GM19240 (cell line): ENCODE results near the gene RPL38.

ENCODE experiments used
- DNase-seq: peaks from one replicate; pipeline ENCODE4 v3.0.0; 2011; ENCODE audit warnings: low spot score; ENCODE audit not compliant: insufficient read length

RPL38 gene

DNA sequence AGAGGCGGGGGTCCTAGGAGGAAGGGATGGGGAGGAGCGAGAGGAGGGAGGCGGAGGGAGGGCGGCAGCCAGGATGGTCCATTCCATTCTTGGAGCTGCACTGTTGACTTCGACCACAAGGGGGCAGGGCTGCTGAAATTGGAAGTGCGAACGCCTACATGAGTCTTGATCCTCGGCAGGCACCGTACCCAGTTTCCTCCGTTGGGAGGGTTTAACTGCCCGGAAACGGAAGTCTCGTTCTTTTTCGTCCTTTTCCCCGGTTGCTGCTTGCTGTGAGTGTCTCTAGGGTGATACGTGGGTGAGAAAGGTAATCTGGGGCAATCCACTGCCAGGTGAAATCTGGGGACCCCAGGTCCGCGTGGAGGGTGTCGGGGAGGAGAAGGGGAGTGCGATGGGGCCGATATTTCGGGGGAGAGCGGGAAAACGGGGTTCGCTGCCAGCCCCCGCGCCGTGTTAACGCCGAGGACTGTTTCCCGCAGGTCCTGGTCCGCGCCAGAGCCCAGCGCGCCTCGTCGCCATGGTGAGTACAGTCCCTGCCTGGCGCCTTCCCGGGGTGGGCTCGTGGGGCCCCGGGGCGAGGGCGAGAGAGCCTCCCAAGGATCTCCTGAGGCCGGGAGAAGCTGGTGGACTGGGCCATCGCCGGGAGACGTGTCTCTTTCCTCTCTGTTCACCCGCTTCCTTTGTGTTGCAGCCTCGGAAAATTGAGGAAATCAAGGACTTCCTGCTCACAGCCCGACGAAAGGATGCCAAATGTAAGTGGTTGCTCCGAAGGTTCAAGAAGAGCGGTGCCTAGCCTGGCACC lies at the start of gene RPL38:
Gene RPL38, plus strand, starts transcription at position 240 of the 802 bp plus-strand sequence. Its CDS starts 278 bp downstream, at position 518.
- peak; percentile 90 for DNase-seq

DNA sequence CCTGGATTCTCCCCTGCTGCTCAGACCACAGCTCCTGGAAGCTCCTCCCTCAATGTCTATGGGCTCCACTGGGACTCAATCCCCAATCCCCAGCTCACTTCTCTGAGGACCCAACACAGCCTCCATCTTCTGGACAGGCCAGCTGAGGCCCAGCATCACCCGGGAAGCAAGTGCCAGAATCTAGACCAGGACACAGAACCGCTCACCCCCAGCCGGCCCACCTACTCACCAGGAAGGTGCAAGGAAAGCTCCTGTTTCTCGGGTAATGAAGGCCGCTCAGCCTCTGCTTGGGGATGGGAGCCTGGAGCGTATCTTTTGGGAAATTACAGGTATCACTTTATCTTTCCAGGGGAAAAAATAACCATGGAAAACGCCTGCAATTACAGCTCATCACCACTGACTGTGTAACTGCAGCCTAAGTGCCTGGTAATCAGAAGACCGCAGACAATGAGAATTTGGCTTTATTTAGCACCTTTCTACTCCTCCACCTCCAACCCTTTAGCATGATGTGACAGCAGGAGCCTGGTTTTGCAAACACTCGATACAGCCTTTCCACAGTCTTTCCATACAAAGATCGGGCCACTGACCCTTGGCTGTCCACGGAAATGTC lies 49.6 kb upstream of the RPL38 start:
- no peak for DNase-seq

DNA sequence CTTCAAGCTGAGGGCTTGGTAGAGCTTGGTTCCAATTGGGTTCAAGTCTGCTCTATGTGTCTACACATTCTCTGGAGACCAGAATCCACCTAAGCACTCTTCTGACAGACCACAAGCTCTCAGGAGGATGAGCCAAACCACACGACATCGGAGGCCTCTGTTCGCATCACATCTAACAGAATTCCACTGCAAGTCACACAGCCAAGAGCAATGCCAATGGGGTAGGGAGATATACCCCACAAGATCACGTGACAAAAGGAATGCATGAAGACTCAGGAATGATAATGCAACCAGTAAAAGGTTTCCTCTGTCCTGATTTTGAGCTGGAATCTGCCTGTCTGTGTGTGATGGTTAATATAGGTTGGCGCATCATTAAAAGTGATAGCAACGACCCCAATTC lies 46.6 kb upstream of the RPL38 start:
- DNase-seq, result no peak

GRCh38 chr17:74157366-74157765 lies 46.1 kb upstream of the RPL38 start:
- DNase-seq, result no peak

GRCh38 chr17:74158761-74159160 lies 44.7 kb upstream of the RPL38 start:
- no peak for DNase-seq

- no peak for DNase-seq
Measured at GRCh38 chr17:74159226-74159840, 44.1 kb upstream of the RPL38 start.

GRCh38 chr17:74160656-74161502 lies 42.6 kb upstream of the RPL38 start:
- DNase-seq, result no peak

DNA sequence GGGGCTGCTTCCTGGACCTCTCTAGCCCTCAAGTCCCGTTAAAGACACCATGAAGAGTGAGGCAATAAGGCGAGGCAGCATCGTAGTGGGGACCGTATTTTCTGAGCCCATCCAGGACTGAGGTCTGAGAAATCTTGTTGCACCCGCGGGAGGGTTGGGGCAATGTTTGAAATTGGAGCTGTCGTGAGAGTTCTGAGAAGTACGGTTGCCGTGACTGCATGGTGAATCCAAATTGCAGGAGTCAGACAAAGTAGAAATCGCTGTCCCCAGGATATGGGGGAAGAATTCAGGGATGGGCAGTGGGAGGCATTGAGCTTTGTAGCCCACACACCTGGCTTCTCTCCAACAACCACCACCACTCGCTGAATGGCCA lies 42.0 kb upstream of the RPL38 start:
- DNase-seq, result no peak

GRCh38 chr17:74163271-74163821 lies 40.1 kb upstream of the RPL38 start:
- no peak for DNase-seq

DNA sequence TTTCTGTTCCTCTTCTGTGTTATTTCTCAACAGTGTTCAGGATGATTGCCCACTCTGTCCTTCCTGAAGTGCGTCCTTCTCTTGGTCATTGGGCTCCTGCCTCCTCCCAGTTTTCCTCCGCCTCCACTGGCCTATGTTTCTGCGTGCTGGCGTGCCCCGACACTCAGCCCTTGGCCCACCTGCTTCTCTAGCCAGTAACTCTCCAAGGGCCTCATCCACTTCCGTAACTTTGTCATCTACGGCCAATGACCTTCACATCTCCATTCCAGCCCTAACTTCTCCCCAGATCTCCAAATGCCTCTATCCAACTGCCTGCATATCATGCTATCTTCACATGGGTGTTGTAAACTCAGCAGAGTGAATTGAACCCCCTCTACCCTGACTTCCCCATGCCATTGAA lies 39.6 kb upstream of the RPL38 start:
- no peak for DNase-seq

GRCh38 chr17:74164446-74165045 lies 38.9 kb upstream of the RPL38 start:
- DNase-seq, result no peak

- DNase-seq, result no peak
Measured at GRCh38 chr17:74165797-74166365, 37.6 kb upstream of the RPL38 start.

- no peak for DNase-seq
Measured at GRCh38 chr17:74170924-74171323, 32.6 kb upstream of the RPL38 start.

DNA sequence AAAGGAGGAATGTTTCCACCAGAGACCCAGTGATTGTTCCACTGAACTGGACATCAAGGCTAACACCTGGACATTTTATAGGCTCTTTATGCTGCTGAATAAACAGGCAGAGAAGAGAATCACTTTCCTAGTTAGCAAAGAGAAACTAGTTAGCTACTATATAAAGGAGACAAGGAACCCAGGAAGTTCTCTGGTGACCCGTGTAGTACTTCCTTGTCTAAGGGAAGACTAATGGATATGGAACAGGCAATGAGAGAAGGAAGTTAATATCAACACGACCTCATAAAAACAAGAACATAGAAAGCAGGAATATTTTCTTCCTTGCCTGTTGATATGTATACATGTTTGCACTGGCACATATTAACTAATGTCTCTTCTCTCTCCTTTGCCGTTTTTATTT lies 30.8 kb upstream of the RPL38 start:
- no peak for DNase-seq

- peak; percentile 46 for DNase-seq
Measured at GRCh38 chr17:74176546-74177001, 26.9 kb upstream of the RPL38 start.

DNA sequence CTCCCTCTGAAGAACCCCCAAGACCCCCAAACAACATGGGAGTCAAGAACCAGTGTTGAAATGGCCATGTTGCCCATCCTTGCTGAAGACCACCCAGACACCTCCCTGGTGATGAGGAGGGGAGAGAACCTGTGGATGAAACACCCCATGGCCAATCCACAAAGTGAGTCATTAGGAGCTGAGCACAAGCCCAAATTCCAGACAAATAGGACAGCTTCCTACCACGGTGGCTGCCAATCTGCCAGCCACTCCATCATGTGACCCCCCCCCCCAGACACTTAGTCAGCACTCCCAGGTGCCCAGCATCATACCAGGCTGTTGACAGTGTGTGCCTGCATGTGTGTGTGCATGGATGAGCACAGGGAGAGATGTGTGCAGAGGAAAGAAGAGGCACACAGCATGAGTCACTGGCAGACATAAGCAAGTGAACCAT lies 26.4 kb upstream of the RPL38 start:
- DNase-seq, result no peak

DNA sequence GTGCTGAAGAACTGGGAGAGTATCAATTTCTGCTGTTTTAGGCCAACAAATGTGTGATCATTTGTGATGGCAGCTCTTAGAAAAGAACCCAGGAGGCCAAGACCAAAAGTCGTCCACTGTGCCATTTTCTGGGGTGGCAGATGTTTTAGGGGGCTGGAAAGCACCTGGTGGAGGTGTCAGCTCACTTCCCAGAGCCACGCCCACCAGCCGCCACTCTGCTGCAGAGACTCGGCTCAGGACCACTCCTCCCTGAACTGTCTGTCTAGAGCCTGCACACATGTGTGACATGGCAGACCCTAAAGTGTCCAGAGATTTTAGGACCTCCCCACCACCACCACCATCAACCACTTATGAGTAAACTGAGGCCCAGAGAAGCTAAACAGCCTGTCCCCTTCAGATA lies 23.9 kb upstream of the RPL38 start:
- no peak for DNase-seq

- no peak for DNase-seq
Measured at GRCh38 chr17:74180336-74180735, 23.1 kb upstream of the RPL38 start.

DNA sequence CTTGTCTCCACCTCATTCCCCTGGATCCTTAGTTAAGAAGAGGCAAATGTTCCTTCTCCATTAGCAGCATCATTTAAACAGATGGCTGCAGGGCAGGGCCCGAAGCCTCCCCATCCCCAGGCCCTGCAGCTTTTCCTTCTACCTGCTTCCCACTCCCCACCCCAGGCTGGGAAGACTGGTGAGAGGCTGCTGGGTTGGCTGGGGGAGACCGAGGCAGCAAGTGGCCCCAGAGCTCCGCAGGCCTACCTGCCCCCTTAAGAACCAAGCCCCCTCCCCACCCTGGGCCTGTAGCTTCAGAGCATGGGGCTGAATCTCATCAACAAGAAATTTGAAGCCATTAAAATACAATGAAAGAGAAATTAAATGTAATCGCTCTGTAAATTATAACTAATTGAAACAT lies 22.1 kb upstream of the RPL38 start:
- DNase-seq, result no peak

DNA sequence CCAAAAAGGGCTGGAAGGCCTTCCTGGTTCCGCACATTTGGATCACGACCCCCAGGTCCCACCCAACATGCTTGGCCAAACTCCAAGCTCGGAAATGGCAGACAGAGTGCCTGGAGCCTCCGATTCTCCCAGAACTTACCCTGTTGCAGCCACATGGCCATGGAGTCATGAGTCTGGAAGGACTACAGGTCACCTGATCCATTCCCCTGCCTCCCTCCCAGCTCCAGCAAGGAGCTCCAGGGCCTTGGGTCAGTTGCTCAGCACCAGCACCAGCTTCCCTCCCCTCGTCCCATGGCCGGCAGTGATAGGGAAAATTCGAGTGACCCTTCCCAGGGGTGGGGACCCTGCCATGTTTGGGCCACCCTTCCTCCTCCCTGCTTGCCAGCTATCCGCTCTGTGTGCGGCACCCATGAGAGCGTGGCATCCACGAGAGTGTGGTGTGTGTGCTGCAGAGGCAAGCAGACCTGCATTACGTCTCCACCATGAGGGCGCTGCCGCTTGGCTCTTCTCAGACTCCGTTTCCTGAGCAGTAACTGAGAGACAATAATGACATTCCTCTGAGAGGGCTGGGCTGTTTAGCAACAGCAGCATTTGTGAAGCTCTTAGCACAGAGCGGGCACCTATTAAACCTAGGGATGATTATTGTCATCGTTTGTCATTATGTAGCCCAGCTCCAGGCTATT lies 21.3 kb upstream of the RPL38 start:
- DNase-seq, result no peak
